NOMO-1 treated with DMSO at 0.1 percent for 48 hours (cell line): Measurements from ENCODE around the gene PPAN.

Experiments
- DNase-seq: peaks from one replicate; lab custom pipeline; 2025; ENCODE audit not compliant: unreplicated experiment; lab: John Stamatoyannopoulos, UW

The PPAN gene

GRCh38 chr19:10106100-10106936, at the start of gene PPAN:
PPAN (plus strand) TSS chr19:10106362; CDS start chr19:10106395, 33 bp downstream.
- DNase-seq = peak; percentile 97

GRCh38 chr19:10061717-10062310, 44.3 kb upstream of the PPAN start:
- no peak for DNase-seq

- no peak for DNase-seq
Measured at GRCh38 chr19:10068205-10068604, 38.0 kb upstream of the PPAN start.

GRCh38 chr19:10069046-10069445, 37.1 kb upstream of the PPAN start:
- DNase-seq = no peak

GRCh38 chr19:10070730-10071446, 35.3 kb upstream of the PPAN start:
- DNase-seq = no peak

- peak; percentile 27 for DNase-seq
Measured at GRCh38 chr19:10074153-10074552, 32.0 kb upstream of the PPAN start.

GRCh38 chr19:10076535-10076934, 29.6 kb upstream of the PPAN start:
- no peak for DNase-seq

- DNase-seq = peak; percentile 17
Measured at GRCh38 chr19:10078329-10078728, 27.8 kb upstream of the PPAN start.

- no peak for DNase-seq
Measured at GRCh38 chr19:10079031-10079453, 27.1 kb upstream of the PPAN start.

- no peak for DNase-seq
Measured at GRCh38 chr19:10083911-10084310, 22.3 kb upstream of the PPAN start.

GRCh38 chr19:10084803-10085202, 21.4 kb upstream of the PPAN start:
- no peak for DNase-seq

GRCh38 chr19:10085641-10086590, 20.2 kb upstream of the PPAN start, which contains the start of gene SHFL:
SHFL (plus strand) TSS chr19:10086317; CDS start chr19:10086428, 111 bp downstream.
- DNase-seq = peak; percentile 55

- DNase-seq = no peak
Measured at GRCh38 chr19:10086591-10087192, 19.5 kb upstream of the PPAN start.

- DNase-seq = no peak
Measured at GRCh38 chr19:10087296-10088061, 18.7 kb upstream of the PPAN start.

GRCh38 chr19:10088949-10089554, 17.1 kb upstream of the PPAN start:
- no peak for DNase-seq

- no peak for DNase-seq
Measured at GRCh38 chr19:10089801-10090375, 16.3 kb upstream of the PPAN start.

GRCh38 chr19:10091370-10091687, 14.8 kb upstream of the PPAN start:
- no peak for DNase-seq

GRCh38 chr19:10091895-10092641, 14.1 kb upstream of the PPAN start:
- no peak for DNase-seq
